GM19351 (cell line): ENCODE results near the gene GAS7.
A peak's percentile ranks its signal among the peaks of the same experiment; 100 is the strongest.

Experiments used
- ATAC-seq: cut with Tn5 transposase; IDR thresholded peaks from one replicate; pipeline ENCODE4 v1.9.1; 2021; ENCODE audit warnings: mild to moderate bottlenecking, moderate library complexity; ENCODE audit not compliant: unreplicated experiment

GAS7 gene

DNA sequence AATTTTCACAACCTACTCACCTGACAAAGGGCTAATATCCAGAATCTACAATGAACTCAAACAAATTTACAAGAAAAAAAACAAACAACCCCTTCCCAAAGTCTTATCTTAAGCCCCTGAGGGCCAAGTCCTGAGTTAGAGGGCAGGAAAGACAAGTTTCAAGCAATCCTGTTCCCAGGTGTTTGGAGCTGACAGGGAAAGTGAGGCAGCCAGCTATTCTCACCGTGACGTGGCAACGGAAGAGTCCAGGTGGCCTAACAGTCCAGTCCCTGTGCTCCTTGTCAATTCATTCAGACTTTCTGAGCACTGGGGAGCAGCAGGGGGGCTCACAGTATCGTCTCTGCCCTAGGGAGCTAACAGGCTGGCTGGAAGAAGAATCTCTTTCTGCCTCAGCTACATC, 203.6 kb downstream of the GAS7 start:
- no peak for ATAC-seq

DNA sequence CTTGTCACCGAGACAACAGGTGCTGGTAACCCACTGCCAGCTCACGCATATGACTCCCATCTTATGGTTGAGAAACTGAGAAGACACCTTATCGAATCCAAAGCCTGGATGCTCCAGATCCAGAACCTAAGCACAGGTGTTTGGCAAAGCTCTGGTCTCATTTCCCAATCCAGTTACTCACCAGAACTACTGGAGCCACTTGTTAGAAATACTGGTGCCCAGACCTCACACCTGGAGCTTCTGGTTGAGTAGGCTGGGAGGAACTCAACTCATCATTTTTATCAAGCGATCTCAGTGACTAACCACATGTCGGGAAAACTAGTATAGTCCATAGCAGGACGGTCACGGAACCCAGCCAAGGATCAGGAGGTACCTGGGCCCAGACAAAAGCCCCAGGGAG, 206.6 kb downstream of the GAS7 start:
- no peak for ATAC-seq

DNA sequence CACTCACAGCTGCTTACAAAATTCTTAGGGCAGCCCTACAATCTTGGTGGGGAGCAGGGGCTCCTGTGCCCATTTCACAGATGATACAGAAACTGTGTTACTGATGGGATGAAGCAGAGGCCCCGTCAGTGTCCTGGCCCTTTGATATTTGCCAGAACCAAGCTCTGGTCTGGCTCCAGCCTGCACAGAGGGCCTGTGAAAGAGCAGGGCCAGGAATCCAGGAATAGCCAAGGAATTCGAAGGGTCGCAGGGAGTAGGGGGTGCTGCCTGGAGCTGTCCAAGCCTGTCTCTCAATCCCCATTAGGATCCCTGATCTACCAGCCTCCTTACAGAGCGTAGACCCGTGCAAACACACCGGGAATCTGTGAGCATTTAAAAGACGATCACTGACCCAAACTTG, 207.1 kb downstream of the GAS7 start:
- ATAC-seq, result no peak

DNA sequence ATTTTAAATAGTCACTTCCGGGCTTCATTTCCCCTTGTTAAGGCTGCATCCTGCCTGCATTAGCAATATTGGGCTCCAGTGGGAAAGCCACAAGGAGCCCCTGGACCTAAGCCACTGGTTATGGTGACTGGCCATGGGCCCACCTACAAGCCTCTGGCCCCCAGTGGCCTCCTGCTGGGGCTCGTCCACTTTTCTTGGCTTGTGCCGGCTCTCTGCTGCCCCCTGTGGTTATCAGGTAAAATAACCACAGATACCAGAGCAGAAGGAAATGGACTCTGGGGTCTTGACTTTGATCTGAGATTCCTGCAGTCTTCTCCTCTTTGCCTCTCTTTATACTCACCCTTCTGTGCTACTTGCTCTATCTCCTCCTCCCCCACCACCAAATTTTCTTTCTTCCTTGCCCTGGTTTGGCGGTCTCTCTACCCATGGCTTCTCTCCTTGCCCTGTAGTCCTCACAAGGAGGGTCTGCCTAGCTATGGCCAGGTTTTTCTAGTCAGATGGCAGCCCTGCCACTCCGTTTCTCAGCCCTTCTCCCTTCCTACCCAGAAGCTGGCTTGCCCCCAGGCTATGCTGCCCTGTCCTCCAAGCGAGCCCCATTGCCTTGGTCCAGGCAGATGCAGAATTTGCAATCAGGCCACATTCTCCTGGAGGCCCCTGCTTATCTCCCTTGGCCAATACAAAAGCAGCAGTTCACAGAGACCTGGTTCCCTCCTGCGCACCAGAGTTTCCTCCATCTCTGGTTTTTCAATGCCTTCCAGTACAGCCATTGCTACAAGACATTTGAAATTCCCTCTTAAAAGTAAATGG, 210.4 kb downstream of the GAS7 start:
- ATAC-seq, result peak; percentile 30

DNA sequence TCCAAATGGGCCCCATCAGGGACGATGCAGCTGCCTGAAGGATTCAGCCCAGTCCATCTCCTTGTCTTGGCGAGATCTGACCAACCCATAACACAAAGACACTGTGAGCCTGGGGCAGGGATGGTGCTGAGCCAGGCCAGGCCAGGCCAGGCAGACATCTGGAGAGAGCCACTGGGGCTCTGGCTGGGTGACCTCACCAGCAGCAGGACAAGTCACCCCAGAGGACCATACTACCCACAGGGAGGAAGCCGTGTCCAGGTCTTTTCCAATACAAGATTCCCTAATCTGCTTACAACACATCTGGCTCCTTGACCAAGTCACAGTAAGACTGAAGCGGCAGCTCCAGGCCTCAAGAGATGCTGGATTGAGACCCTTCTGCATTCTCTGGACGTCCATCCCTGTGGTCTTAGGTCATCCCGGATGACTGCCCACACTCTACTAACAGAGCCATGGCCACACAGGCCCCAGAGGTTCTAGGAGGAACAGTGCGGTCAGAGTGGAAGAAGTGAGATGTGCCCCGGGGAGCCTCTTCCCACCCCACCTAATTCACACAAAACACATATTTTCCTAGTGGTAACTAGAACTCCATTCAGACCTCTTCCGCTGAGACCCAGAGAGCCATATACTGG, 211.5 kb downstream of the GAS7 start:
- ATAC-seq, result no peak

DNA sequence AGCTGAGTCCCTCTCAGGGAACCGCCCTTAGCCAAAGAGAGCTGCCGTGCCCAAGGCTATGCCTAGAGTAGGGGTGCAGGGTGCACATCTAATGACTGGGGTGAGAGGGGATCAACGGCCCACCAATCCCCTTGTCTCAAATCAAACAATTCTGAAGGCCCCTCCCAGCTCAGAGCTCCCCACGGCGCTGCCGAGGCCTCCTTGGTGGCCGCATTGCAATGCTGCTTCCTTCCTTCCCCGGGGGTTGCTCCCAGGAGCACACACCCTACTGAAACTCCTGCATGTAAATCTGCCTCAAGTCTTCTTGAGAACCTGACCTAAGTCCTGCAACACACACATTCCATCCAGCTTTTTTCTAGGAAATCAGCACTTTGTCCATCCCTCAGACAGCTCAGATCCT, 212.8 kb downstream of the GAS7 start:
- no peak for ATAC-seq

DNA sequence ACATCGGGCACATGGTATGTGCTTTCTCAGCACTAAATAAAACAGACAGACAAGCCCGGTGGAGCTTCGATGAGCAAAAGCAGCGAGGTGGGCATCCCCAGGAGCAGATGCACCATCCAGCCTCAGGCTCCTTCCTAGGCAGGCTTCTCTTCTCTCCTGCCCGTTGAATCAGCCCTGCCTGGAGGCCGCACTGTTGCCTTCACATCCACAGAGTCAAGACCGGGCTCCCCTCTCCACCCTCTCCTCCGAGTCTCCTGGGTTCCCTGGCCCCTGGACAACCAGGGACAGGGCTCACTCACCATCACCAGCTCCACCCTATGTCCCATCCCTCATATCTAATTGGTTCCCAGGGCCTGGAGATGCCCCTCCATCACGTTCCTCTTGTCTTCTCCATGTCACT, 213.6 kb downstream of the GAS7 start:
- no peak for ATAC-seq

DNA sequence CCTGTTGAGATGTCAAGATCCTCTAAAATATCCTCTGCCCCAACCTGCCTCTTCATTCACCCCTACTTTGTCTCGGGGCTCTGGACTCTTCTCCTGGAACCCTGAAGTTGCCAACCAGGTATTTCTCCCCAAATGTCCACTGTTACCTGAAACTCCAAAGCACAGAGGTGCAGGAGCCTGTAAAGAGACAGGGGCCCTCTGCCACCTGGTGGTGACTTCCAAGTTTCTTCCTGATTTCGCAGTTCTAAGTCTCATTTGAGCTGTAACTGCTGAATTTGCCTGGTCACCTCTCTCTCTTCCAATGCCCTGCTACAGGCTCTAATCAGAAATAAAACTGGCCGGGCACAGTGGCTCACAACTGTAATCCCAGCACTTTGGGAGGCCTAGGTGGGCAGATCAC, 216.2 kb downstream of the GAS7 start:
- ATAC-seq, result no peak

DNA sequence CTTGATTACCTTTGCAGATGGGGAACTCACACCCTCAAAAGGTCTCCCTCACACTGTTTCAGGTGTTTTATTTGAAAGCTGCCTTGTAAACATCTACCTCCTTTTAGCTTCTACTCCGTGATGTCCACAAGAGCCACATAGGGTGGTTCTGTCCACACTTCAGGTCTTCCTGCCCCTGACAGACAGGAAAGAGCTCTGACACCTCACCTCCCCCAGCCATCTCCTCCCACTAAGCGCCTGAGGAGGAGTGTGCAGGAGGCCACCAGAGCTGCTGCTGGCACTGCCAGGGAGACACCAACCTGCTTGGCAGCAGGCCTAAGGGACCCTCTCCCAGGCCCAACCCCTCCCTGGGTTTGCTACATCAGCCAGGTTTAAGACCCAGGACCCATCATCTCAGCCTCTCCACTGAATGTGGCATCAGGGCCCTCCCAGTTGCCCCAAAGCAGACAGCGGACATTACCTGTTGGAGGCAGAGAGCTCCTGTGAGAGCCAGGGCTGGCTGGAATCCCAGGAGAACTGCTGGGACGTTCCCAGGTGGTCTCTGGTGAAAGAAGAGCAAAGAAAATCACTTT, 217.0 kb downstream of the GAS7 start:
- no peak for ATAC-seq

DNA sequence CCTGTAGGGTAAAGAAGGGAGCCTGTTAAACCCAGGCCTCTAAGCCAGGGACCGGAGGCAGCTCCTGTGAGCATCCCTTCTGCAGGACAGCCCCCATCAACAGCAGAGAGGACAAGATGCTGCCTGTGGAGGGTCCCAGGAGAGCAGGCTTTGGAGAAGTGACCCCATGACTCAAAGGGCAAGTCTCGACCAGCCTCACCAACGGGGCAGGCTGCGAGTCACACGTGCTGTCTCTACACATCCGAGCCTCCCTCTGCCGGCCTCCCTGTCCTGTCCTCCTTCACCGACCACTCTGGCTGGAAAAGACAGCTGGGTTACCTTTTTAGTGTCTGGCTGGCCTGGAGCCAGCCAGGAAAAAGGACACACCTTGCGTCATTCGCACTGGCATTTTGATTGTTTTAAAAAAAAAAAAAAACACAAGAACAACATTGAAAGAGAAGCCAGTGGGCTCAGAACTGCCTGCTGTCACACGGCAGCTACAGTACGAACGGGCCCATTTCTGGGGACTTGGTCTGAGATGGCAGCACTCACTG, 218.9 kb downstream of the GAS7 start:
- no peak for ATAC-seq

DNA sequence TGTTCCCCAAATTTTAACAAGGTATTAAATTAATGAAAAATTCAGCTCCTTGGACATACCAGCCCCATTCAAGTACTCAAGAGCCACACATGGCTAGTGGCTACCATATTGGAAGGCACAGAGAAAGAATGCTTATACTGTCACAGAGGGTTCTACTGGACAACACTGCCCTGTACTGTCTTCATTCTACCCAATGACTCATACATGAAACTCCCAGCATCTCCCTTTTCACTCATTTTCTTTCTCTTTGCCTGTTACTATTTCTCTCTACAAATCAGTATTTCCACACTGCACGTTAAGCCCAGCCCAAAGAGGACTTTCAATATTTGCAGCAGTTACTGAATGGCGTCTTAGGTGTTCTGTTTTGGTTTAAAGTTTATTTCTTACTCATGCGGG, 221.2 kb downstream of the GAS7 start:
- ATAC-seq, result no peak

DNA sequence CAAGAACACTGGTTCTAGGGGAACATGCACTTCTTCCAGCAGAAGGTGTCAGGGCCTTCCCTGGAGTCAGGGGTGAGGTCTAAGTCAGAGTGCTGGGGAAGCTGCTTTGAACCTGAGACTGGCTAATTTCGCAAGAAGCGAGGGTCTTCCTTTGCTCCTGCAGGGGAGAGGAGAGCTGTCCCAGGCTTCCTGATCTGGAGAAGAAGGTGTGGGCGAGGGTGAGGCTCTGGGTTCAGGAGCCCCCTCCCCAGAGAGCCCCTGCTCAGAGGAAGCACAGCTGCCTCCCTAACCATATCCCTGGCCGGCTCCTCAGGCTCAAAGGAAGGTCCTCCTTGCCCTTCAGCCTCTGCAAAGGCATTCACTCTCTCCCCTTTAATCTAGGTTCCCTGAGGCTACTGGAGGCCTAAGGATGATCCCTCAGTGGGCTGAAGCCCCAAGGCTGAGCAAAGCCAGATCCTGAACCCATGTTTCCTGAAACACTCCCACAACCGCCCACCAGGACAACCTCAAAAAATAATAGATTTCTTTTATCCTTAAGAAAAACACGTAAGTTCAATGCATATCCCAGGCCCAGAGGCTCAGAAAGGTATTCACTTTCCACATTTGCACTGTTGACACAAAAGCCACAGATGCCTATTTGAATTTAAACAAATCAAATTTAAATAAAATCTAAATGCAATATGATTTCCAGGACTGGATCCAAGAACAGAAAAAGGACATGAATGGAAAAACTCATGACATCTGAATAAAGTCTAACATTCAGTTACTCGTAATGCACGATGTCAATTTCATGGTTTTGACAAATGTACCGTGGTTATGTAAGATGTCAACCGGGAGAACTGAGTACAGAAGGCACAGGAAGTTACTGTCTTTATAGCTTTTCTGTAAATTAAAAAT, 221.9 kb downstream of the GAS7 start:
- no peak for ATAC-seq

DNA sequence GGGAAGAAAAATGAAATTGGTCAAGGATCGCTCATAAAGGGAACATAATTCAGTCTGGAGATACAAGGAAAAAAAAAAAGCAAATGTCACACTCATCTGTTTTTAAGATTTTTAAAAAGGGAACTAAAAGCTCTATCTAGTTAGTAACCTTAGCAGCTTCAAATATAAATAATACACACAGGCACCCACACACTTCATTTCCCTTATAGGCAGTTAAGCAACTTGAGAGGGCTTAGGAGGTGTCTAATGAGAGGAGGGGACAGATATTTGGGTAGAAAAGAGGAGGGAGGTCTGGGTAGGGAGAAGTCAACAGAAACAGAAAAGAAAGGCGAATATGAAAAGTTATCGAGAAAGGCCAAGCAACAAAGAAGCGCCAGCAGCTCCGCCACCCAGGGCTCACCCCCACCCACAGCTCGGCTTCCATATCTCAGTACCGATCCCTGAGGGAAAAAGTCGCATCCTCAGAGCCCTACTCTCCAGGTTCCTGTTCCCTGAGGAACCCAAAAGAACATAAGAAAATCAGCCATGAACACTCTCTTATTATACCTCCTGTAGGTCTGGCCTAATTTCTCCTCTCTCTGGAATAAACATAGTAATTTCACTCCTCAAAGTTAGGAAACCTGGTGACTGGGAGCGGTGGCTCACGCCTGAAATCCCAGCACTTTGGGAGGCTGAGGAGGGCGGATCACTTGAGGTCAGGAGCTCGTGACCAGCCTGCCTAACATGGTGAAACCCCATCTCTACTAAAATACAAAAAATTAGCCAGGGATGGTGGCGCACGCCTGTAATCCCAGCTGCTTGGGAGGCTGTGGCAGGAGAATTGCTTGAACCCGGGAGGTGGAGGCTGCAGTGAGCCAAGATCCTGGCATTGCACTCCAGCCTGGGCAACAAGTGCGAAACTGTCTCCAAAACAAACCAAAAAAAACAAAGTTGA, 223.7 kb downstream of the GAS7 start:
- no peak for ATAC-seq

DNA sequence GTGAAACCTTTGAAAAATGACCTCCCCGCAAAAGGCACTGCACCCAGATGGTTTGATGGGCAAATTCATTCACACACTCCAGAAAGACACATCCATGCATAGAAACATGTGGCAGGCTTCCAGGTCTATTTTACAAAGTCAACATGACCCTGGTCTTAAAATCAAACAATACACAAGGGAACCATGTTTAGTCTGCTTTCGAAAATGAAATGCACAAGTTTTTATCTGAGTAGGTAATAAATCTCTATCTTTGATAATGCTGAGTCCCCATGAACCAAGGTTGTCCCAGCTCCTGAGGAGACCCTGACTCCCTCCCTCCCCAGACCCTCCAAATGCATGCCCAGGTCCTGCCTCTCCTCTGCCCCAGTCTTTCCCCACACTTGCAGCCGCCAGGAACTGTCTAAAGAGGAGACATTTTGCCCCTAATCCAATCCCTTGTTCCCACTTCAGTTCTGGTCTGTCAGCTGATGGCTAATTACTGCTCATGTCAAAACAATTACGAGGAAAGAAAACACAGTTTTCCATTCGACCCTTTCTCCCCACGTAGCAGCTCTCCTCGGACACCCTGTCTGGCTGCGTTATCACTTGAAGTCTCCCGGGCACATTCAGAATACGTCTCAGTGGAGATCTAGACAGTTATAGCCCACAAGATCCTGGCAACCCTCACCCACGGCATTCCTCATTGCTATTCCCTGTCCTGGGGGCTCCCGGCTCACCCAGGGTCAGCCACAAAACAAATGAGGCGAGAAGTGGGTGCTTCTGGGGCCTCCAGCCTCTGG, 224.5 kb downstream of the GAS7 start:
- ATAC-seq, result no peak

DNA sequence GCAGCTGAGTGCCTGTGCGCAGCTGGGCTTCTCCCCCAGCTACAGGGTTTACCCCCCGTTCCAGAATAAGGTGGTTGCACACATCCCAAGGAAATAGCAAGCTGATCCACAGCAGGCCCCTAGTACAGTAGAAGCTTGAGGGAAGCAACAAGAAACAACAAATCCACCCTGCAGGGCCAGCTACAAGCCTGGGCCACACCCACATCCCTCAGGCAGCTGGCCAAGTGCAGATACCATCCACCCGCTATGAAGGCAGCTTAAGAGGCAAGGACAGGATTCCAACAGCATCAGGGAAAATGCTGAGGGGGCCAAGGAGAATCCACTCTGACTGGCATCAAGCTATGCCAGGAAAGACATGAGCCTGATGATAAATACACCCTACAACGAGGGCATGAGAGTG, 226.4 kb downstream of the GAS7 start:
- ATAC-seq, result no peak

DNA sequence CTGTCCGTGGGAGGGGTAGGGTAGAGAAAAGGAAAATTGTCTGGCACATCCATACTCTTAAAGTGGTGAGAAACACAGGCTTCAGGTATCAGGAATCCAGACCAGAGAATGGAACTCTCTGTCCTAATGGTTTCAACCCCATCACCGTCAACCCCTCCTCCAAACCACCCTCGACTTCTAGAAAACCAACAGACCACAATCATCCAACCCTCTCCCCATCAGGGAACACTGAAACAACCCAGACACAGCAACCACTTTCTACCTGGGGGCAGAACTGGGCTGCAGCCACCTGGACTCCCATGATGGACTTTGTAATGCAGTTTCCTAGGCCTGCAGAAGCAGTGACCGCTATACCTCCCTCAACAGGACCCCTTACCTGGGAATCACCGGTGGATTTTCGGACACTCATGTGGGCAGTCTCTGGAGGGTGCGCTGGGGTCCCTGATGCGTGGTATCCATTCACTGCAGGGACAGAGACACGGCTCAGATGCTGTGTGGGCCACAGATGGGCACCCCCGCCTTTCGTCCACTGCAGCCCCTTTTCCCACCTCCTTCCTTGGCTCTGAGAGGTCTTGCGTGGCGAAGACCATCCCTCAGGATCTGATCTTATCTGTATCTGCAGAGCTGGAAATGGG, 229.0 kb downstream of the GAS7 start:
- ATAC-seq, result no peak

DNA sequence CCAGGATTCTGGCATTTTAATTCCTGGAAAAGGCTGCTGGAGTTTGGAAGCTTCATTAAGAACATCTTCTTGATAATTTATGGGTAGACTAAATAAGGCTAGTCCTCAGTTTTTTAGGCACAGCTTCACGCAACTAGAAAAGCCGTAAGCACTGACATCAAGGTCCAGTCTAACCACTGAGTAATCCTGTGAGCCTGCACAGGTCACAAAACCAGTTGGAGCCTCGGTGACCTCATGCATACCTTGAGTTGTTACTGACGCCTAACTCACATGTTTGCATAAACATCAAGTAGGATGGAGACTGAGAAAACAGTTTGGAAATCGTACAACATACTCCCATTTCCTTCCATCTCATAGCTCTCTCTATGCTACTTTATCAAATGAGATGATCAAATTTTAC, 229.5 kb downstream of the GAS7 start:
- ATAC-seq, result no peak

DNA sequence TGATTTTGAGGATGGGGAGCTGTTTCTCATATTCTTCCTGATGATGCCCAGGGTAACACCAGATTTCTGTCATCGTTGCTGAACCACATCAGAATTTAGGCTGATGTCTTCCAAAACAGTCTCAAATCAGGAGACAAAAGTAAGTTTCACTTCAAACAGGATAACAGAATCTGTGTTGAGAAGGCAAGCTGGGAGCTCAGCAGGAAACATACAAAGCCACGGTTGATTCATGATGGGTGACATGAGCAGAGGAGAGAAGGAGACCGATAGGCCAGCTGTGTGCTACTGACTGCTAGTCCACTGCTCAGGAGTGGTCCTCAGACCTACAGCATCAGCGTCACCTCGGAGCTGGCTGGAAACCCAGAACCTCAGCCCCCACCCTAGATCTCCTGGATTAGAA, 230.4 kb downstream of the GAS7 start:
- ATAC-seq, result no peak
